H9 (cell line): ENCODE results near the gene DDX55. TPM values are rescaled to one million over a fixed set of nuclear protein-coding genes. Genes with fewer than 3 reads are reported as not detected.

ENCODE experiments used
- DNase-seq: peaks from one replicate; pipeline ENCODE4 v3.0.0-alpha.2; 2017
- H2AFZ ChIP-seq: one replicate; pipeline ENCODE4 v1.6.1; 2013; ENCODE audit warnings: mild to moderate bottlenecking, low read length, control low read depth, moderate library complexity
- H2AK5ac ChIP-seq: 2 replicates; pipeline ENCODE4 v1.6.1; 2013; ENCODE audit warnings: low read length, control low read depth, mixed read lengths; ENCODE audit not compliant: insufficient read length
- H2BK120ac ChIP-seq: one replicate; pipeline ENCODE4 v1.6.1; 2013; ENCODE audit warnings: low read depth, mild to moderate bottlenecking, low read length, control low read depth, inconsistent platforms; ENCODE audit not compliant: poor library complexity, severe bottlenecking
- H2BK12ac ChIP-seq: 2 replicates; pipeline ENCODE4 v1.6.1; 2013; ENCODE audit warnings: low read length, control low read depth, mixed read lengths, low read depth; ENCODE audit not compliant: insufficient read length
- H2BK15ac ChIP-seq: 2 replicates; pipeline ENCODE4 v1.6.1; 2013; ENCODE audit warnings: low read depth, low read length, control low read depth
- H2BK20ac ChIP-seq: one replicate; pipeline ENCODE4 v1.6.1; 2013; ENCODE audit warnings: low read depth, mild to moderate bottlenecking, low read length, control low read depth, inconsistent platforms; ENCODE audit not compliant: poor library complexity, severe bottlenecking
- H2BK5ac ChIP-seq: 2 replicates; pipeline ENCODE4 v1.6.1; 2013; ENCODE audit warnings: low read length, control low read depth, mixed read lengths; ENCODE audit not compliant: insufficient read length
- H3K14ac ChIP-seq: 2 replicates; pipeline ENCODE4 v1.6.1; 2013; ENCODE audit warnings: low read length, control low read depth; ENCODE audit not compliant: insufficient read depth
- H3K18ac ChIP-seq: 2 replicates; pipeline ENCODE4 v1.6.1; 2013; ENCODE audit warnings: low read depth, mild to moderate bottlenecking, mixed read lengths, low read length, control low read depth; ENCODE audit not compliant: insufficient read length
- H3K23ac ChIP-seq: 2 replicates; pipeline ENCODE4 v1.6.1; 2013; ENCODE audit warnings: low read length, control low read depth, mixed read lengths, low read depth; ENCODE audit not compliant: insufficient read length
- H3K23me2 ChIP-seq: 2 replicates; pipeline ENCODE4 v1.6.1; 2013; ENCODE audit warnings: low read depth, mild to moderate bottlenecking, mixed read lengths, low read length, control low read depth; ENCODE audit not compliant: insufficient read length, poor library complexity, severe bottlenecking
- H3K27ac ChIP-seq: 2 replicates; pipeline ENCODE4 v1.5.1; 2013; ENCODE audit warnings: low read length, control low read depth, mixed read lengths, low read depth; ENCODE audit not compliant: insufficient read length
- H3K27me3 ChIP-seq: 2 replicates; pipeline ENCODE4 v1.6.1; 2013; ENCODE audit warnings: low read length, control low read depth, inconsistent platforms; ENCODE audit not compliant: insufficient read depth
- H3K4ac ChIP-seq: 2 replicates; pipeline ENCODE4 v1.6.1; 2013; ENCODE audit warnings: low read depth, mild to moderate bottlenecking, control low read depth, inconsistent platforms, low read length, moderate library complexity
- H3K4me1 ChIP-seq: 2 replicates; pipeline ENCODE4 v1.6.1; 2013; ENCODE audit warnings: low read length, control low read depth, inconsistent platforms; ENCODE audit not compliant: insufficient read depth
- H3K4me2 ChIP-seq: 2 replicates; pipeline ENCODE4 v1.6.1; 2013; ENCODE audit warnings: low read length, control low read depth, mixed read lengths; ENCODE audit not compliant: insufficient read length, insufficient read depth
- H3K56ac ChIP-seq: 2 replicates; pipeline ENCODE4 v1.6.1; 2013; ENCODE audit warnings: low read depth, mild to moderate bottlenecking, mixed read lengths, low read length, control low read depth; ENCODE audit not compliant: insufficient read length
- H3K79me1 ChIP-seq: 2 replicates; pipeline ENCODE4 v1.6.1; 2013; ENCODE audit warnings: low read depth, mild to moderate bottlenecking, moderate library complexity, low read length, control low read depth, inconsistent platforms; ENCODE audit not compliant: insufficient read depth, poor library complexity, severe bottlenecking
- H3K79me2 ChIP-seq: 2 replicates; pipeline ENCODE4 v1.6.1; 2013; ENCODE audit warnings: low read length, control low read depth, inconsistent platforms; ENCODE audit not compliant: insufficient read depth
- H3K9ac ChIP-seq: 2 replicates; pipeline ENCODE4 v1.6.1; 2013; ENCODE audit warnings: low read length, control low read depth, mixed read lengths; ENCODE audit not compliant: insufficient read length; ENCODE audit errors: extremely low read depth
- H3K9me3 ChIP-seq: one replicate; pipeline ENCODE4 v1.6.1; 2013; ENCODE audit warnings: low read depth, low read length, inconsistent platforms; ENCODE audit not compliant: control insufficient read depth
- H3T11ph ChIP-seq: one replicate; pipeline ENCODE4 v1.6.1; 2013; ENCODE audit warnings: mild to moderate bottlenecking, low read length, control low read depth, inconsistent platforms
- H4K20me1 ChIP-seq: one replicate; pipeline ENCODE4 v1.6.1; 2013; ENCODE audit not compliant: control insufficient read depth, insufficient read length, insufficient read depth
- H4K5ac ChIP-seq: 2 replicates; pipeline ENCODE4 v1.6.1; 2013; ENCODE audit warnings: low read depth, mild to moderate bottlenecking, mixed read lengths, low read length, control low read depth; ENCODE audit not compliant: insufficient read length
- H4K8ac ChIP-seq: replicated peaks from 2 replicates; pipeline ENCODE4 v1.6.1; 2013; ENCODE audit warnings: low read length, control low read depth, mixed read lengths, low read depth; ENCODE audit not compliant: insufficient read length
- H4K91ac ChIP-seq: 2 replicates; pipeline ENCODE4 v1.6.1; 2013; ENCODE audit warnings: low read depth, mild to moderate bottlenecking, moderate library complexity, mixed read lengths, low read length, control low read depth; ENCODE audit not compliant: insufficient read length
- H3K27ac Mint-ChIP-seq, 3 experiments: 2 replicates in 2 of 3; 3 replicates in 1 of 3; pipeline ENCODE4 v1.8.0; 2020 to 2021; ENCODE audit warnings: mixed read lengths in 3 of 3, mild to moderate bottlenecking in 1 of 3, moderate library complexity in 1 of 3
- H3K27me3 Mint-ChIP-seq: 2 replicates; pipeline ENCODE4 v1.8.0; 2021; ENCODE audit warnings: low read depth, mild to moderate bottlenecking, moderate library complexity, mixed read lengths
- H3K36me3 Mint-ChIP-seq, 3 experiments: 2 replicates in 2 of 3; 3 replicates in 1 of 3; pipeline ENCODE4 v1.8.0; 2020 to 2021; ENCODE audit warnings: low read depth in 3 of 3, mixed read lengths in 3 of 3; ENCODE audit not compliant: insufficient read depth in 1 of 3
- H3K4me1 Mint-ChIP-seq, 2 experiments: 2 replicates each; pipeline ENCODE4 v1.8.0; 2020; ENCODE audit warnings: mixed read lengths in 2 of 2
- H3K4me3 Mint-ChIP-seq, 2 experiments: 2 replicates in 1 of 2; 3 replicates in 1 of 2; pipeline ENCODE4 v1.8.0; 2020 to 2021; ENCODE audit warnings: mild to moderate bottlenecking in 2 of 2, mixed read lengths in 2 of 2, moderate library complexity in 1 of 2
- H3K9me3 Mint-ChIP-seq, 2 experiments: 2 replicates in 1 of 2; 3 replicates in 1 of 2; pipeline ENCODE4 v1.8.0; 2020; ENCODE audit warnings: mild to moderate bottlenecking in 2 of 2, mixed read lengths in 2 of 2, moderate library complexity in 1 of 2
- WGBS: extraction: QIAGEN DNeasy Blood & Tissue Kit; methylation state at CpG from one replicate; pipeline ENCODE4 v1.1.7; 2013; ENCODE audit warnings: missing lambda C conversion rate, low lambda C conversion rate, mixed read lengths; ENCODE audit not compliant: insufficient read length; ENCODE audit errors: extremely low coverage; 5-methylcytosine and 5-hydroxymethylcytosine counted together
- total RNA-seq: library from RNA; stranded (reverse); gene quantifications from 2 replicates; pipeline ENCODE4 v1.2.1, GENCODE V29; 2021
- TF ChIP-seq, protein P1 (sequence below): fragments of 200-600 bp; sonication (generic); conservative IDR thresholded peaks from 3 replicates; pipeline ENCODE4 v1.8.0; 2021; ENCODE audit warnings: antibody characterized with exemption, mild to moderate bottlenecking

Gene DDX55
- total RNA-seq, 1 experiment from 2014 or later: 51.7 TPM

- peaks cover 6% of the 10 kb centered on the region for H3K79me1 ChIP-seq
- H3K27ac Mint-ChIP-seq: peak overlapping the region in 1 of 3 experiments; percentile 44; a peak in 3 of 7 replicates
These were observed 2.6 kb upstream of the DDX55 start for GRCh38 chr12:123599310-123599709.

More at GRCh38 chr12:123599310-123599709, 2.6 kb upstream of the DDX55 start:
- Histone ChIP-seq H4K91ac (no peak overlapping the region), H3K9me3 (no peaks in the 10 kb centered on the region), H2AFZ (no peak overlapping the region), H2BK15ac (no peak overlapping the region), H3K18ac (no peak overlapping the region), H2BK5ac (no peak overlapping the region), H2AK5ac (no peak overlapping the region), H2BK120ac (no peak overlapping the region), H3K23ac (no peak overlapping the region), H3K79me2 (peaks cover 20% of the 10 kb centered on the region; the same call in 1 of the 2 replicates), H3T11ph (no peak overlapping the region), H3K4me1 (no peaks in the 10 kb centered on the region; the same call in 1 of the 2 replicates), H3K4ac (no peak overlapping the region), H3K27me3 (no peaks in the 10 kb centered on the region), H3K4me2 (no peak overlapping the region), H3K14ac (no peak overlapping the region), H2BK20ac (no peak overlapping the region), H3K23me2 (peaks cover 9% of the 10 kb centered on the region), H3K56ac (no peak overlapping the region), H4K8ac (no peak overlapping the region), H4K5ac (no peak overlapping the region), H3K9ac (no peak overlapping the region), H3K27ac (no peak overlapping the region), H4K20me1 (no peaks in the 10 kb centered on the region), H2BK12ac (no peak overlapping the region)
- TF ChIP-seq, protein P1, sequence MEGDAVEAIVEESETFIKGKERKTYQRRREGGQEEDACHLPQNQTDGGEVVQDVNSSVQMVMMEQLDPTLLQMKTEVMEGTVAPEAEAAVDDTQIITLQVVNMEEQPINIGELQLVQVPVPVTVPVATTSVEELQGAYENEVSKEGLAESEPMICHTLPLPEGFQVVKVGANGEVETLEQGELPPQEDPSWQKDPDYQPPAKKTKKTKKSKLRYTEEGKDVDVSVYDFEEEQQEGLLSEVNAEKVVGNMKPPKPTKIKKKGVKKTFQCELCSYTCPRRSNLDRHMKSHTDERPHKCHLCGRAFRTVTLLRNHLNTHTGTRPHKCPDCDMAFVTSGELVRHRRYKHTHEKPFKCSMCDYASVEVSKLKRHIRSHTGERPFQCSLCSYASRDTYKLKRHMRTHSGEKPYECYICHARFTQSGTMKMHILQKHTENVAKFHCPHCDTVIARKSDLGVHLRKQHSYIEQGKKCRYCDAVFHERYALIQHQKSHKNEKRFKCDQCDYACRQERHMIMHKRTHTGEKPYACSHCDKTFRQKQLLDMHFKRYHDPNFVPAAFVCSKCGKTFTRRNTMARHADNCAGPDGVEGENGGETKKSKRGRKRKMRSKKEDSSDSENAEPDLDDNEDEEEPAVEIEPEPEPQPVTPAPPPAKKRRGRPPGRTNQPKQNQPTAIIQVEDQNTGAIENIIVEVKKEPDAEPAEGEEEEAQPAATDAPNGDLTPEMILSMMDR: no peak
- Mint-ChIP-seq H3K4me3 (peak overlapping the region in 1 of 2 experiments; percentile 3; a peak in 1 of 5 replicates), H3K36me3 (peaks cover 19 to 49% (median 38%) of the 10 kb centered on the region in 3 experiments; a peak in 6 of 7 replicates), H3K9me3 (no peaks in the 10 kb centered on the region), H3K27me3 (no peaks in the 10 kb centered on the region), H3K4me1 (peaks cover 9 to 12% of the 10 kb centered on the region in 2 experiments)
- 100% methylated on average over 1 of the region's 1 CpG for WGBS
- DNase-seq: no peak
